ENCODE data around the gene CFAP54. TPM values are rescaled to one million over a fixed set of nuclear protein-coding genes. Genes with fewer than 3 reads are reported as not detected.

Gene CFAP54
- total RNA-seq, 6 donors from 2014 or later, result 0.66 to 48.8 (median 7.4) TPM

DNA sequence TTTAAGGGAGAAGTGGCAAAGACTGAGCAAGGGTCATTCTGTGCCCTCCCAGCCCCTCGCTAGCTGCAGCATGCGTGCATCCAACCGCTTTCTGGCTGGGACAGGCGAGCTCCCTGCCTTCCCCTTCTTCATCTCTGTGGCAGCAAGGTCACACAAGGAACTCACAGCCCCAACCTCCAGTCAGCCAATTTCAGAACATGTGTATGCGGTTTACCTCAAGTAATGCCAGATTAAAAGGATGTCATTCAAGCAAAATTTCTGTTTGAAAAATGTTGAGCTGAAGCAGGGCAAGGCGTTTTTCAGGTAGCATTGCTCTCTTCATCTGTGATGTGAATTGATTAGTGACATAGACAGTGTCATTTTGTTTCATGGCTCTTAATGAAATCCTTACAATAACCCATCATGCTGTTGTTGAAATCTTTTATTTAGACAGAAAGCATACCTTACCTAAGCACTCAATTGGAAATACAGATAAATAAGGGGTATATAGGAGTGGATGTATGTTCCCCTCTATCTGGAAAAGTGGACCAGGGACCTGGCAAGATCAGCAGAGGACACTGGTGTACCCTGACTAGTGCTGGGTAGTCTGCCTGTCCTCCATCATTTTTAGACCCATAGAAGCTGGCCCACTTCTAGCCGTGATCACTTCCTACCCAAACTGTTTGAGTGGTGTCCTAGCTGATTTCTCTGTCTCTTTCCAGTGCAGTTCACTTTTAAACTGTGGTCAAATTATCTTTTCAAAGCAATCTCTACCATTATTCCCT, 334.9 kb downstream of the CFAP54 start:
- 94 to 98% methylated on average over 7 of the region's 7 CpGs for WGBS, 2 donors
- H3K27me3 ChIP-seq, result no peaks in the 10 kb centered on the region

DNA sequence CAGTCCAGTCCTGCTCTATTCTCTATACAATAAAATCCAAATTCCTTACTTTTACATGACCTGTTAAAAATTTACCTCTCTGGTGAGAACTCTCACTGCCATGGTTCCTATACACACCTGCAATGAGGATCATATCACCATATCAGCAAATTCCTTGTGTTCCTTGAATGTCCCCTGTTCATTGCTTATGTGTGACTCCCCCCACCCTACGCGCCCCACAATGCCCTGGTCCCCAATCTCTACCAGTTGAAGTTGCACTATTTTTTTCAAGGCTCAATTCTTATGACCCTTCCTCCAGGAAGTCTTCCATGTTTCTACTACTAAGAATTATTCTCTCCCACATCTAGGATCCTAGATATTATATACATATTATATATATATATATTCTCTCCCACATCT, 335.5 kb downstream of the CFAP54 start:
- DNase-seq (no peak), ATAC-seq (ENCODE audit: low FRiP score in 2 of 2) (no peak)
- no peak for TF ChIP-seq EP300 (IDR thresholded peaks at IDR 0.05)
- no peak for TF ChIP-seq POLR2AphosphoS5 (IDR thresholded peaks at IDR 0.05)
- TF ChIP-seq, protein P1, sequence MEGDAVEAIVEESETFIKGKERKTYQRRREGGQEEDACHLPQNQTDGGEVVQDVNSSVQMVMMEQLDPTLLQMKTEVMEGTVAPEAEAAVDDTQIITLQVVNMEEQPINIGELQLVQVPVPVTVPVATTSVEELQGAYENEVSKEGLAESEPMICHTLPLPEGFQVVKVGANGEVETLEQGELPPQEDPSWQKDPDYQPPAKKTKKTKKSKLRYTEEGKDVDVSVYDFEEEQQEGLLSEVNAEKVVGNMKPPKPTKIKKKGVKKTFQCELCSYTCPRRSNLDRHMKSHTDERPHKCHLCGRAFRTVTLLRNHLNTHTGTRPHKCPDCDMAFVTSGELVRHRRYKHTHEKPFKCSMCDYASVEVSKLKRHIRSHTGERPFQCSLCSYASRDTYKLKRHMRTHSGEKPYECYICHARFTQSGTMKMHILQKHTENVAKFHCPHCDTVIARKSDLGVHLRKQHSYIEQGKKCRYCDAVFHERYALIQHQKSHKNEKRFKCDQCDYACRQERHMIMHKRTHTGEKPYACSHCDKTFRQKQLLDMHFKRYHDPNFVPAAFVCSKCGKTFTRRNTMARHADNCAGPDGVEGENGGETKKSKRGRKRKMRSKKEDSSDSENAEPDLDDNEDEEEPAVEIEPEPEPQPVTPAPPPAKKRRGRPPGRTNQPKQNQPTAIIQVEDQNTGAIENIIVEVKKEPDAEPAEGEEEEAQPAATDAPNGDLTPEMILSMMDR (IDR thresholded peaks at IDR 0.05), result no peak
- no peak for TF ChIP-seq POLR2A (IDR thresholded peaks at IDR 0.05)
- no peaks in the 10 kb centered on the region for H3K36me3 ChIP-seq
- no peaks in the 10 kb centered on the region for H3K9me3 ChIP-seq
- H3K27ac ChIP-seq, result no peak overlapping the region
- H3K4me3 ChIP-seq, result no peak overlapping the region
- no peaks in the 10 kb centered on the region for H3K4me1 ChIP-seq
- WGBS, 2 donors, result 97 to 98% methylated on average over 2 of the region's 2 CpGs
- H3K27me3 ChIP-seq, result no peaks in the 10 kb centered on the region

More for the DNA sequence above, 334.9 kb downstream of the CFAP54 start:
- H3K4me1 ChIP-seq, result no peaks in the 10 kb centered on the region
- DNase-seq, result no peak
- H3K4me3 ChIP-seq, result no peak overlapping the region
- no peak overlapping the region for H3K27ac ChIP-seq
- no peaks in the 10 kb centered on the region for H3K36me3 ChIP-seq
- no peak for TF ChIP-seq EP300 (IDR thresholded peaks at IDR 0.05)
- TF ChIP-seq, protein P1 (IDR thresholded peaks at IDR 0.05), result no peak
- no peak for TF ChIP-seq POLR2A (IDR thresholded peaks at IDR 0.05)
- TF ChIP-seq POLR2AphosphoS5 (IDR thresholded peaks at IDR 0.05), result no peak
- no peak for ATAC-seq (ENCODE audit: low FRiP score in 2 of 2)
- no peaks in the 10 kb centered on the region for H3K9me3 ChIP-seq

DNA sequence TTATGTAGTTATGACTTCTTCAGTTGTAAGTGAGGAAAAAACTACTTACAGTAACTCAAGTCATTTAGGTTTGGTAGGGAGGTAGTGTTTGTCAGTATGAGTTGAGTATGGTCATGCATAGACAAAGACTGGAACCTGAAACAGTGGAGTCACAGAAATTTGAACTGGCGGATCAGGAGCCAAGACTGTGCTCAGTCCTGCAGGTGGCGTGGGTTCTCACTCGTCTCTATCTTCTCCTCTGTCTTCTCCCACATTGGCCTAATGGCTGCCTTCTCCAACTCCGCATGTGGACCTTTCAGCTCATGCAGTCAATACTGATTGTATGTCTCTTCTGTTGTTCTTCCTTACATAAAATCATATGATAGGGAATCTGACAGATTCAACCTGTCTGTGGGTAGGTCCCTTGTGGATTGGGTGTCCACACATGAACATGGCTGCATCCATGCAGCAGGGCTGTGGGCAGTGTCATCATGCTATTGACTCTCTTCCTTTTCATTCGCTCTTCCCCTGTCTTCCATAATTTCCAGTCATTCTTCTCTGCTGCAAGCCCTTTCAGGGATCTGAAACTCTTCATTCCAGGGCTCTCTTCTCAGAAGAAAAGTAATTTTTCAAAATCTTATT, 338.9 kb downstream of the CFAP54 start:
- no peak for DNase-seq
- no peak for ATAC-seq (ENCODE audit: low FRiP score in 2 of 2)
- TF ChIP-seq POLR2AphosphoS5 (IDR thresholded peaks at IDR 0.05) (no peak), EP300 (IDR thresholded peaks at IDR 0.05) (no peak), POLR2A (IDR thresholded peaks at IDR 0.05) (no peak)
- TF ChIP-seq, protein P1 (IDR thresholded peaks at IDR 0.05), result no peak
- Histone ChIP-seq H3K4me1 (no peaks in the 10 kb centered on the region), H3K27me3 (no peaks in the 10 kb centered on the region), H3K36me3 (no peaks in the 10 kb centered on the region), H3K4me3 (no peak overlapping the region), H3K9me3 (no peaks in the 10 kb centered on the region), H3K27ac (no peak overlapping the region)
- WGBS, 2 donors, result 91 to 97% methylated on average over 5 of the region's 5 CpGs

DNA sequence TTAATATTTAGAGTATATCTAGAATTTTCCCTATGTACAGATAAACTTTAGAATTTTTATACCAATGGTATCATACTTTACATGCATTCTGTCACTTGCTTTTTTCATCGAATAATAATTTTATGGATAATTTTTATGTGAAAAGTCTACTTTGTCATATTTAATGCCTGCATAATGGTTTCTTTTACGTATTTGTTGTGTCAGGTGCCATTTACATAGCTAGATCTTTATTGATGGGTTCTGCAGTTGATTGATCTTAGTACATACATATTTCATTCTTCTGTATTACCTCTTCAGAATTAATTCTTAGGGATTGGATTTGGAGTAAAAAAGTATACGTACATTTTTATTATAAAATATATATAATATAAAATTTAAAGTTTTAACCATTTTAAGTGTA, 340.0 kb downstream of the CFAP54 start:
- Histone ChIP-seq H3K9me3 (no peaks in the 10 kb centered on the region), H3K36me3 (no peaks in the 10 kb centered on the region), H3K4me1 (no peaks in the 10 kb centered on the region), H3K4me3 (no peak overlapping the region), H3K27me3 (no peaks in the 10 kb centered on the region), H3K27ac (no peak overlapping the region)
- no peak for DNase-seq
- ATAC-seq (ENCODE audit: low FRiP score in 2 of 2), result no peak
- TF ChIP-seq POLR2AphosphoS5 (IDR thresholded peaks at IDR 0.05) (no peak), EP300 (IDR thresholded peaks at IDR 0.05) (no peak), POLR2A (IDR thresholded peaks at IDR 0.05) (no peak)
- TF ChIP-seq, protein P1 (IDR thresholded peaks at IDR 0.05), result no peak
- WGBS, 2 donors, result 93 to 96% methylated on average over 3 of the region's 3 CpGs

Data from upper lobe of left lung (tissue), 6 donors.